Neural progenitor cell (in vitro differentiated cells): ENCODE measurements around the gene CAMKMT.

Experiments
- CTCF ChIP-seq: fragments of 200-600 bp; sonication (generic); IDR thresholded peaks from 2 replicates; pipeline ENCODE4 v1.5.1; 2017; ENCODE audit warnings: antibody characterized with exemption, mild to moderate bottlenecking
- EZH2 ChIP-seq: fragments of 200-600 bp; sonication (generic); IDR thresholded peaks from 2 replicates; pipeline ENCODE4 v1.6.1; 2017; ENCODE audit warnings: antibody characterized with exemption, mild to moderate bottlenecking, moderate library complexity

DNA sequence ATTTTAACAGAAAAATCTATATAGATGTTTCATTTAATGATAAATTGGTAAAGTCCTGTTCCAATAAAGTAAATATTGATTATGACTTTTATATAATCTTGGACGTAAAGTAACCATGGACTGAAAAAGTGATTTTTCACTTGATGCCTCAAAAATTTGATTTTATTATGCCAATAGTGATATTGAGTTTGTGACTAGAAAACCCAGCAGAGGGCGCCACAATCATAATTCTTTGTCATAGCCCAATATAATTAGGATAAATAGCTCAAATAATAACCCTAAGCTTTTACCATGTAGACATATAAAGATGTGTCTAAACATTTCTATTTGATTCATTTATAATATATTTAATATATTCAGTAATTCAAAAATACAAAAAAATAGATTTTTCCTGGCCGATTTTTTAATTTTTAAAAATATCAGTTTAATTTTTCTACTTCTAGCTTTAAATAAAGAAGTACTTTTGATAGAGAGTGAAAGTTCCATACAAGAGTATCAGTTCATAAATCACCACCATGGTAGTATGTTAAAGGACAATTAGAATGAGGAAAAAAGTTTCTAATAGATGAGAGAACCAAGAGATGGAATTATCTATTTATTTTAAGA is 30.7 kb downstream of the CAMKMT start:
- no peak for TF ChIP-seq EZH2
- TF ChIP-seq CTCF, result peak; percentile 81
